ENCODE results near the gene SCYGR8.
A peak's percentile ranks its signal among the peaks of the same experiment; 100 is the strongest.
"Not testable (repeated sequence)": the region's sequence is repeated elsewhere in the genome, so short reads cannot be mapped to it uniquely, and the experiment has no call there.

The SCYGR8 gene, protein sequence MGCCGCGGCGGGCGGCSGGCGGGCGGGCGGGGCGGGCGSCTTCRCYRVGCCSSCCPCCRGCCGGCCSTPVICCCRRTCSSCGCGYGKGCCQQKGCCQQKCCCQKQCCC

DNA sequence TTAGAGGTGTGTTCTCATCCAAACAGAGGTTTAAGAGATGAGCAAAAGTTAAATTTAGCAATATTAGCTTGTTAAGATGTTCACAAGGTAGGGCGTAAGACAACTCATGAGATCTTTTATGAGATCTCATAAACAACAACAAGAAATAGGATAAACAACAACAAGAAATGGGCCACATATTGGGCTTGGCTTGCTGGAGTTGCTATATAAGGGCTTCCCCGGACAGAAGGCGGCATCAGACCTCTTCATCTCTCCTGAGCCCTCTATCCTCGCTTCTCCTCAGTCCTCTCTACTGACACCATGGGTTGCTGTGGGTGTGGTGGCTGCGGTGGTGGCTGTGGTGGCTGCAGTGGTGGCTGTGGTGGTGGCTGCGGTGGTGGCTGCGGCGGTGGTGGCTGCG lies at the start of gene SCYGR8:
Gene SCYGR8, plus strand, starts transcription at position 301 of the 400 bp plus-strand sequence. Its CDS starts 0 bp downstream, at position 301.
- no peak for DNase-seq

DNA sequence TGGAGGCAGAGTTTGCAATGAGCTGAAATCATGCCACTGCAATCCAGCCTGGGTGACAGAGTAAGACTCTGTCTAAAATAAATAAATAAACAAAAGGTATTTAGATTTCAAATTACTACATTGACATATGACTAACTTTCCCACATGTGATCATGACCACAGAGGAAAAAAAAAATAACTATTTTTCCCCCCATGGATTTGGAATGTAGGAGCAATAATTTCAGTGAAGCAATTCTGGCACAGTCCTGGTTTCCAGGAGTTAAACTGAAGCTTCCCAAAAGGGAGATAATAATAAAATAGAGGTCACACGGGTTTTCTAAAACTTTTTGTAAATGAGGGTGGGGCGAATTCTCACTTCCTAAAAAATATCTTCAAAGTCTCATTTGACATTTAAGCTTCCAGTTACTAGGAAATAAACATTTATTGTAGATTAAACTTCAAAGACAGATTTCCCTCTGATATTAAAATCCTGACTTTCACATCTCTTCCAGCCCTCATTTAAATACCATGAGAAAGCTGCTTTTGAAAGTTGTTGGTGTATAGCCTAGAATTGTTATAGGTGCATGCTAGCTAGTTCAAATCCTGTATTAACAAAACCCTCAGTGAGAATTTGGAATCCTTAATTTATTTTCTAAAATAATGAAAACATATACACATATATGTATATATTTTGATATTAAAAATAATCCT lies 48.6 kb upstream of the SCYGR8 start:
- no peak for DNase-seq

DNA sequence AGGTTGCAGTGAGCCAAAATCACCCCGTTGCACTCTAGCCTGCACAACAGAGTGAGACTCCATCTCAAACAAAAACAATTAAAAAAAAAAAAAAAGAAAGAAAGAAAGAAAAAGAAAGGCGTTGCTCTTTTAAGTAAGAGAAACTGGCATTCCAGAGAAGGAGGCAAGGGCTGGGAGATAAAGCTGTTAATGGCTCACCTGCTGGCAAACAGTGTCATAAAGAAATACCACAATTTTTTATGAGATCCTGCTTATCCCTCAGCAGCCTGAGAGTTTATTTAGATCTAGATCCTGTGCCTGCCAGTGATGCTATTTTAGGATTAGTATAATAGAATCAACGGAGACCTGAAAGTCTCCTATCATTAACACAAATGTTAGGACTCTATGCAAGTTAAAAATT lies 44.1 kb upstream of the SCYGR8 start:
- no peak for DNase-seq

DNA sequence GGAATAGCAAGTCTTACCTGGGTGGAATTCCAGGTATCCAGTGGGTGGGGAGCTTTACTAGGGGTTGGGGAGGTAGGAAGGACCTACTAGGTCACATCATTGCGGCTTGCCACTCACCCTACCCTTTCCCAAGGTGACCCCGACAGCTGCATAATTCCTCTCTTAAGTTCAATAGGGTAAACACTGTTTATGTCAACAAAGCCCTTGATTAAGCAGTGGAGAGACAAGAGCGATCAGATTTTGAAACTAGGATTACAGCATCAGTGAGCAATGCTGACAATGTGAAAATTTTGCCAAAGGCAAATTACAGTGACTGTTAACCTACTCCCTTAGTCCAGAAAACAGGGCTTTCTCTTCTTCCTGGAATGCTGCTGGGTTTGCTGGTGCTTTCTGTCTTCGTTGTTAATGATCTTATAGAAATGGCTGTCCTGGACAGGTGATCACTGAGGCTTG lies 42.4 kb upstream of the SCYGR8 start:
- DNase-seq = no peak

DNA sequence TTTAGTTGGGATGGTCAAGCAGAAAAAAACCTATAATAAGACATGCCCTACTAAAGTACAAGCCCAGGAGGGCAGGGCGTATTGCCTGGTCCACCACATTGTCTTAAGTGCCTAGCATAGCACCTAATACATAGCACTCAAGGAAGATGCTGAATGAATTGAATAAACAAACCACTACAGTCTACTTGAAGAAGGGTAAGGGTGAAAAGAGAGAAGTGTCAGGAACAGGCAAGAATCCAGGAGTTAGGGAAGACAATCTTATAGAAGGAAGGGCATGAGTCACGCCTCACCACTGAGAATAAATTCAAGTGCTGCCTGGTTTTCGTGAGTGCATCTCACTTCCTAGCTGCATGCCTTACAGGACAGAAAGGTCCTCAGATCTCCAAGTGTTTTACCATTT lies 41.7 kb upstream of the SCYGR8 start:
- no peak for DNase-seq

DNA sequence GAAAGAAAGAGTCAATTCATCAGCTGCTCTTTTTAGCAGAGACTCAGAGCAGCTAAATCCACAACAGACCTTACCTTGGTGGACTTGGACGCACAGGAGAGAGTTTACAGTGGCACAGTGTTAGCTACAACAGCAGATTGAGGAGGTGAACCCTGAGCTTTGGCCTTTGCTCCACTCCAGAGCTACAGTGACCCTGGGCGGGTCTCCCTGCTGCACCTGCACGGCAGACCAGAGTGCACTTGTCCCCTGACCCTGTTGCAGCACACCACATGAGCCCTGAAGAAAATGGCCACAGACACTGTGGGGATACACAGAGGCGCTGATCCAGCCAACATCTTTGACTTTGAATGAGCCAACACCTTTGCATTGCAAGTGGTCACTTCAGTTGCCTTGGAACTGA lies 38.8 kb upstream of the SCYGR8 start:
- DNase-seq = no peak

DNA sequence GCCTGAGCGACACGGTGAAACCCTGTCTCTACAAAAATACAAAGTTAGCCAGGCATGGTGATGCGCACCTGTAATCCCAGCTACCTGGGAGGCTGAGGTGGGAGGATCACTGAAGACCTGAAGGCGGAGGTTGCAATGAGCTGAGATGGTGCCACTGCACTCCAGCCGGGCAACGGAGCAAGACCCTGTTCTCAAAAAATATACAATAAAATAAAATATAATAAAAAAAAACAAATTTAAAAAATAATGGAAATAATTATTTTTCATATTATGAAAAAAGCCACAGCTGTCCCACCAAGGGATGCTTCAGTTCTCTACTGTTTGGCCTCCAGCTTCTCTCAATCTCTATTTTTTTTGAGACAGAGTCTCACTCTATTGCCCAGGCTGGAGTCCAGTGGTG lies 38.3 kb upstream of the SCYGR8 start:
- DNase-seq = no peak

DNA sequence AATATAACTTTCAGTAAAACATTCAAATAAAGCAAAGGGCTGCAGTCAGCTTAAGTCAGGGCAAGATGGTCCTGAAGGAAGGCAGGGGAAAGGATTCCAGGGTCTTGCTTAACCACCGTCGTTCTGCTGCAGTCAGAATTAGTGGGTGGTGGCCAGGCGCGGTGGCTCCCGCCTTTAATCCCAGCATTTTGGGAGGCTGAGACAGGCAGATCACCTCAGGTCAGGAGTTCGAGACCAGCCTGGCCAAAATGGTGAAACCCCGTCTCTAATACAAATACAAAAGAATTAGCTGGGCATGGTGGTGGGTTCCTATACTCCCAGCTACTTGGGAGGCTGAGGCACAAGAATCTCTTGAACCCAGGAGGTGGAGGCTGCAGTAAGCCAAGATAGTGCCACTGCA lies 34.7 kb upstream of the SCYGR8 start:
- DNase-seq = no peak

DNA sequence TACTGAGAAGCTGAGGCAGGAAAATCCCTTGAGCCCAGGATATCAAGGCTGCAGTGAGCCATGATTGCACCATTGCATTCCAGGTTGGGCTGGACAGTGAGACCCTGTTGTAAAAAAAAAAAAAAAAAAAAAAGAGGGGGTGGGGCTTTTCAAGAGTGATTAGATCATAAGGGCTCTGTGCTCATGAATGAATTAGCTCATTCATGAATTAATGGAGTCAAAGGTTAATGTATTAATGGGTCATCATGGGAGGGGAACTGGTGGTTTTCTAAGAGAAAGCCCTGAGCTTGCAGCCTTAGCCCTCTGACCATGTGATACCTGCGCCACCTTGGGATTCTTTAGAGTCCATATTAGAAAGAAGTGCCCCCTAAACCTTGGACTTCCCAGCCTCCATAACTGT lies 32.4 kb upstream of the SCYGR8 start:
- no peak for DNase-seq

DNA sequence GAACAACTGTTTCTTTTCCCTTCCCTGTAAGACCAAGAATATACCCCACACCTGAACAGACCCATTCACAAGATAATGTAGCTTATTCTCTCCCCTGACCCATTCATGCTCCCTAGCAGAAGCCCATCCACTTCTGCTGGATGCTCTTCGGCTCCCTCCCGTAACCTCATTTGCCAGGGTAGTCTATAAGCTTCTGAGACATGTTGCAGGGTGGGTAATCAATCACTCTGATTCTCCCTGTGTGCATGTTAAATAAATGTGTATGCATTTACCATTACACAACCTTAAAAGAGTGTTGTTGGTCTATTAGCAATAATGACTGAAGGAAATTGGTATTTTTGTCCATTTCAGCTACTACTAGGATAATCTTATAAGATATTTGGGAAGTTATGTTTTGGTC lies 29.2 kb upstream of the SCYGR8 start:
- no peak for DNase-seq

DNA sequence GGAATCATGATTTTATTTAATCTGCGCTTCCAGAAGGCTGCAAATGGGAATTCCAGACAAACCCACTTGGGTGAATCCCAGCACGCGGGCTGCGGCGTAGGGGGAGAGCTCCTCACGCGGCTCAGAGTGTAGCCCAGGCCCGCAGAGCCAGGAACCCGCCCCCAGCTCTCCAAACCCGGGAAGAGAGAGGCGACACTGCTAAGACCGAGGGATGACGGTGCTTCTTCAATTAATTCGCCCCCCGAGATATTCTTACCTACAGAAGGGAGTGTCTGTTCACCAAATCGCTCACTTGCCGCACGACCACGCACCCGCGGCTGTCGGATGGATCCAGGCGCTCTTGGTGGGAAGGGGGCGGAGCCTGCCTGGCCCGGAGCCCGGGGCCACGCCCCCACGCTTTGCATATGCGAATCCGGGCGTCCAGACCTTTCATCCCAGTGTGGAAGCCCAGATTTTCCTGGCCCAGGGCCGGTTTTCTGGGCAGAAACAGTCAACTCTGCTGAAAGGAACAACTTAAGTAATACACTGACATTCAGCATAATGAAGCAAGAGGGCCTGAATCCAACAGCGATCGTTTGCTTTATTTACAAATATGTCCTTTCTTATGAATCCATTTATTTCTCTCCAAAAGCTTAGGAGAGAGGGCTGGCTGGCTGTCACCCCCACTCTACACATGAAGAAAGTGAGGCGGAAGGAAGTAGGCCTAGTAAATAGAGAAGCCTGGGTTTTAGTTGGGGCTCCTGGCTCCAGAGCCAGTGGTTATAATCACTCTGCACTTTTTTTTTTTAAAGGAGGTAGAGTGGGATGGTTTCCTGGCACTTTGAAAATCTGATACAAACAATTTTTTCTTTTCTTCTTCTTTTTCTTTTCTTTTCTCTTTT lies 27.8 kb upstream of the SCYGR8 start, which contains the start of gene SLC19A3:
Gene SLC19A3, minus strand, starts transcription at position 342 of the 881 bp plus-strand sequence. CDS start 15,710 bp downstream, outside the sequence.
- DNase-seq = peak; percentile 59

DNA sequence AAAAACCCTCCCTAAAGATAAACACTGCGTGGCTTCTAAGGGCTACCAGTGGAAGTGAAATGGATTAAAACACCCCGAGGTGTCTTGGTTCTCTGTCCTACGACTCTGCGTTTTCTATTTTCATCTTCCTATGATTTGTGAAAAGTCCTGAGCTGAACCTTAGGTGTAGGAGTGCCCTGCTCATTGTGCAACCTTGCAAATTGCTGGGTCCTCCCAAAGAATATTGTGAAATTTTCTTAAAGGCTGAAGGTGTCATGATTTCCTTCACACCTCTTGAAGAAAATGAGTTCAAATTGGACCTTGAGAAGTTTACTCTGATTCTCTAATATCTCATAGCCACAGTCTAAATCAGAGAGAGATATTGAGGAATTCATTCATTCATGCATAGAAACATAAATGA lies 26.1 kb upstream of the SCYGR8 start:
- no peak for DNase-seq

DNA sequence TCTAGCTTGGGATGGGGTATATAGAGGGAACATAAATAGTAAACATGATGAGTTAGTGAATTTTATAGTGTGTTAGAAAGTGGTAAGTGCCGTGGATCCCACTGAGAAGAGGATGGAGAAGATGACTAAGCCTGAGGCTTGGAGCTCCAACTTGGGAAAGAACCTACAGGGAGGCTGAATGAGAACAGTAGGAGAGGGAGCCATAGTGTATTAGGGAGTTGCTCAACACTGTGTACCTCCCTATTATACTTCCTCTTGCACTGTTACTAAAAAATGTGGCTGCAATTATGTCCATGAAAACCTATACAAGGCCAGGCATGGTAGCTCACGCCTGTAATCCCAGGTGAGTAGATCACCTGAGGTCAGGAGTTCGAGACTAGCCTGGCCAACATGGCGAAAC lies 25.0 kb upstream of the SCYGR8 start:
- DNase-seq = no peak

DNA sequence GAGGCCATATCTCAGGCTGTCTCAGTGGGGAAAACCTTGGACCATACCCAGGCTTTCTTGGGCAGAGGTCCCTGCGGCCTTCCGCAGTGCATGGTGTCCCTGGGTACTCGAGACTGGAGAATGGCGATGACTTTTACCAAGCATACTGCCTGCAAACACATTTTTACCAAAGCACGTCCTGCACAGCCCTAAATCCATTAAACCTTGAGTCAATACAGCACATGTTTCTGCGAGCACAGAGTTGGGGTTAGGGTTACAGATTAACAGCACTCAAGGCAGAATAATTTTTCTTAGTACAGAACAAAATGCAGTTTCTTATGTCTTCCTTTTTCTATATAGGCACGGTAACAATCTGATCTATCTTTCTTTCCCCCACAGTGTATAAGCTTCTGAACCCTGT lies 22.9 kb upstream of the SCYGR8 start:
- not testable (repeated sequence) for DNase-seq

DNA sequence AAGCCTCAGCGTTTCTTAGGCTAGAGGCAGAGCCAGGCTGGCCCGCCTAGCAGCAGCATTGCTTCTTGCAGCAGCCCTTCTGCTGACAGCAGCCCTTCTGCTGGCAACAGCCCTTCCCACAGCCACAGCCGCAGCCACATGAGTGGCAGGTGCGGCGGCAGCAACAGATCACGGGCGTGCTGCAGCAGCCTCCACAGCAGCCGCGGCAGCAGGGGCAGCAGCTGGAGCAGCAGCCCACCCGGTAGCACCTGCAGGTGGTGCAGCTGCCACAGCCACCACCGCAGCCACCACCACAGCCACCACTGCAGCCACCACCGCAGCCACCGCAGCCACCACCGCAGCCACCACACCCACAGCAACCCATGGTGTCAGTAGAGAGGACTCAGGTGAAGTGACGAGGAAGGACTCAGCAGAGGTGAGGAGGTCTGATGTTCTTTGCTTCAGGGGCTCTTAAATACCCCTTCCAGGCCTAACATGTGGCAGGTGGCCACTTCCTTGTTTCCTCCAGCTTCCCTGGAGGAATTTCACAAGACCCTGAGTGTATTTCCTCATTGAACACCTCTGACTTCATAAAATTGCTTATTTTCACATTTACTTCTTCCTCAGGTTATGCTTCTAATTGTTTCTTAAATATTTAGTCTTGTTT lies 21.2 kb upstream of the SCYGR8 start, which contains the start of gene SCYGR6:
Gene SCYGR6, minus strand, starts transcription at position 364 of the 646 bp plus-strand sequence. Its CDS starts 0 bp downstream, at position 364.
- no peak for DNase-seq

DNA sequence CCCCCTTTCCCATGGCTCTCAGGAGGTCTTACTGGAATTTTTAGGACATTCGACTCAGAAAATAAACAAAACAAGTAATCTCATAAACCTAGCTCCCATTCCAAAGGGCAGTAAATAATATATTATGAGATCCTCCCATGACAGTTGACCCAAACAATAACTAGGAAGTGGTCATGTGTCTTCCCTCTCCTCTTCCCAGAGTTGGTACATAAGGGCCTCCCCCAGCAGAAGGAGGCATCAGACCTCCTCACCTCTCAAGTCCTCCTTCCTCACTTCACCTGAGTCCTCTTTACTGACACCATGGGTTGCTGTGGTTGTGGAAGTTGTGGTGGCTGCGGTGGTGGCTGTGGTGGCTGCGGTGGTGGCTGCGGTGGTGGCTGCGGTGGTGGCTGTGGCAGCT lies 17.7 kb upstream of the SCYGR8 start, which contains the start of gene SCYGR7:
Gene SCYGR7, plus strand, starts transcription at position 301 of the 400 bp plus-strand sequence. Its CDS starts 0 bp downstream, at position 301.
- DNase-seq = no peak

DNA sequence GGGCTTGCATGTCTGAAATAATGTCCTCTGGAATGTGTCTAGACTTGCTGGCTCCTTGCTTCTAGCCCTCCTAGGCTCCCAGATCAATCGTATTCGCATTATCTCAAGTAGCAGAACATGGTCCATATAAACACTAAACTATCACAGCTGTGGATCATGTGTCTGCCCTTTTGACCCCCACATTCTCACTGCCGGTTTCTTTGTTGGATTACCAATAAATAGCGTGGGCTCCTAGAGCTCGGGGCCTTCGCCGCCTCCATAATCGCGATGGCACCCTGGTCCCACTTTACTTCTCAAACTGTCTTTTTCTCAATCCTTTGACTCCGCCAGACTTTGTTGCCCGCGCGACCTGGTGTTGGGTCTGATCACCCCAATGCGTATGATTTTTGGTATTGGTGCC lies 6.3 kb upstream of the SCYGR8 start:
- no peak for DNase-seq

DNA sequence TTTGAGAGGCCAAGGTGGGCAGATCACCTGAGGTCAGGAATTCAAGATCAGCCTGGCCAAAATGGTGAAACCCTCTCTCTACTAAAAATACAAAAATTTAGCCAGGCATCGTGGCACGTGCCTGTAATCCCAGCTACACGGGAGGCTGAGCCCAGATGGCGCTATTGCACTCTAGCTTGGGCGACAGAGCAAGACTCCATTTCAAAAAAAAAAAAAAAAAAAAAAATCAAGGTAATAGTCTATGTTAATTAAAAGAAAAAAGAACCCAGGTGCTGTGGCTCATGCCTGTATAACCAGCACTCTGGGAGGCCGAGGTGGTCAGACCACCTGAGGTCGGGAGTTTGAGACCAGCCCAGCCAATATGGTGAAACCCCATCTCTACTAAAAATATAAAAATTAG lies 5.0 kb upstream of the SCYGR8 start:
- DNase-seq = not testable (repeated sequence)

DNA sequence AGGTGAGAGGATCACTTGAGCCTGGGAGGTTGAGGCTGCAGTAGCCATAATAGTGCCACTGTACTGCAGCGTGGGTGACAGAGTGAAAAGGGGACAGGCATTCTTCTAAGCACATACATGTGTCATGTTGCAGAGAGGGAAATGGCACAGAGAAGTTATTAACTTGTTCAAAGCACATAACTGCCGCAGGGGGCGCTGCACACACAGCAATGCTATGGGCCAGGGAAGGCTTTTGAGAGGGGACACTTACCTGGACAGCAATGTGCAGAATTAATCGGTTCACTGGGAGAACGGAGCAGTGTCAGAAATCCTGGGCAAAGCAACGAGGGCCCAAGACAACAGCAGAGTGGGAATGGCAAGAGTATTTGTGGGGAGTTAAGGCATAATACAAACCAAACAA lies 2.4 kb downstream of the SCYGR8 start:
- DNase-seq = no peak

DNA sequence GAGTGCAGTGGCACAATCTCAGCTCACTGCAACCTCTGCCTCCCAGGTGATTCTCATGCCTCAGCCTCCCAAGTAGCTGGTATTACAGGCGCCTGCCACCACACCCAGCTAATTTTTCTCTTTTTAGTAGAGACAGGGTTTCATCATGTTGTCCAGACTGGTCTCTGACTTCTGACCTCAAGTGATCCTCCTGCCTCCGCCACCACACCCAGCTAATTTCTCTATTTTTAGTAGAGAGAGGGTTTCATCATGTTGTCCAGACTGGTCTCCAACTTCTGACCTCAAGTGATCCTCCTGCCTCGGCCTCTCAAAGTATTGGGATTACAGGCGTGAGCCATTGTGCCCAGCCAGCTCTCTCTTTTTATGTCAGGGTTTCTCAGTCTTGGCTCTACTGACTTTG lies 10.6 kb downstream of the SCYGR8 start:
- DNase-seq = not testable (repeated sequence)

DNA sequence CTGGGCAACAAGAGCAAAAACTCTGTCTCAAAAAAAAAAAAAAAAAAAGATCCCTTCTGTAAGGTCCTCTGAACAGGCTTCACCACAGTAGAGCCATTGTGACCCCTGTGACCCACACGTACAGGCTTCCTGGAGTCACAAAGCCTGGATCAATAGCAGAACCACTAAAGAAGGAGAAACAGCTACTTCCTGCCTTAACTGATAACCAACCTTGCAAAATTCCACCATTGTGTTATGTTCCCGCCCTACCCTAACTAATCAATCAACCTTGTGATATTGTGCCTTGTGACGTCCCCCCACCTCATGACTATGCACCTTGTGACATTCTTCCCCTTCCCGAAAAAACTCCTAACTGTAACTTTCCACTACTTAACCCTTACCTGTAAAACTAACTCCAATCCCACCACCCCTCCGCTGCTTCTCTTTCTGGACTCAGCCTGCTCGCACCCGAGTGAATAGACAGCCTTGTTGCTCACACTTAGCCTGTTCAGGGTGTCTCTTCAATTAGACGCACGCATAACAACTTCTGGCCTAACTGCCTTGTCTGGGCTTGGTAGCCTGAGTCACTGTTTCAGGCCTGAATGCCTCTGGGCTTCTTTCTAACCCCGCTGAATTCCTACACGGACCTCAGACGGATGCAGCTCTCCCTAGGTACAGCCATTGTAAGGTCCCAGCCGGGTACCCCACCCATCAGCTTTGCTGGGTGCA lies 13.9 kb downstream of the SCYGR8 start:
- no peak for DNase-seq

DNA sequence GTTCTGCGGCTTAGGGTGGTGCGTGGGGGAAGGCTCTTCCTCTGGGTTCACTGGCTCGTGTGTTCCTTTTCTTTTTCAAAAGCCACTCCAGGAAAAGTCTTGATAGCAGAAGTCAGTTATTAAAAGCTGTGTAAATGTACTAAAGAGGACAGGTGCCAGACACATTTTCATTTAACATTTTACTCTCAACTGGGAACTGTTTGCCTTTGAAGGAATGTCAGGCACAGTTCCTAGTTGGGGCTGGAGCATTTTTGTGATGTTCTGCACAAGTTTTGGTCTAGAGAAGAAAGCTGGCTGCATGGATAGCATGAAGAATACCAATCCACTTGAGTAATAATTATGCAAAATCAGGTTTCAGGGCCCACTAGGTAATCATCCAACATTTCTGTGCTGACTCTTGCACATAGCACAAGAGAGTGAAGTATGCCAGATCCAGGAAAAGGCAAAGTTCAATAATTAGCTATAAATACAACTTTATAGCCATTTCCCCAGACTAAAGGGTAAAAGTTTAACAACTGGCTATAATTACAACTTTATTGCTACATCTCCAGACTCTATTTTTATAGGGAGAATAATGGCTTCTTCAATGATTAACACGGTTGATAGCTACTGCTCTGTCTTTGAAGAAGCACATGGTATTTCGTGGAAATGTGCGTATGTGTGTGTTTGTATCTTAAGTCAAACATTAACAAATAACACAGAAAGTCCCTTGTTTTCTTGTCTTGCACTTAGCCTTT lies 16.2 kb downstream of the SCYGR8 start:
- no peak for DNase-seq

Measured in DMS 273 treated with DMSO at 0.1 percent for 48 hours (cell line).